NCI-H187 (cell line): ENCODE measurements around the gene HIC1.
A peak's percentile ranks its signal among the peaks of the same experiment; 100 is the strongest.

ENCODE experiments used
- DNase-seq, 2 experiments: peaks; one replicate each; lab custom pipeline; 2025; lab: John Stamatoyannopoulos, UW

Gene HIC1

DNA sequence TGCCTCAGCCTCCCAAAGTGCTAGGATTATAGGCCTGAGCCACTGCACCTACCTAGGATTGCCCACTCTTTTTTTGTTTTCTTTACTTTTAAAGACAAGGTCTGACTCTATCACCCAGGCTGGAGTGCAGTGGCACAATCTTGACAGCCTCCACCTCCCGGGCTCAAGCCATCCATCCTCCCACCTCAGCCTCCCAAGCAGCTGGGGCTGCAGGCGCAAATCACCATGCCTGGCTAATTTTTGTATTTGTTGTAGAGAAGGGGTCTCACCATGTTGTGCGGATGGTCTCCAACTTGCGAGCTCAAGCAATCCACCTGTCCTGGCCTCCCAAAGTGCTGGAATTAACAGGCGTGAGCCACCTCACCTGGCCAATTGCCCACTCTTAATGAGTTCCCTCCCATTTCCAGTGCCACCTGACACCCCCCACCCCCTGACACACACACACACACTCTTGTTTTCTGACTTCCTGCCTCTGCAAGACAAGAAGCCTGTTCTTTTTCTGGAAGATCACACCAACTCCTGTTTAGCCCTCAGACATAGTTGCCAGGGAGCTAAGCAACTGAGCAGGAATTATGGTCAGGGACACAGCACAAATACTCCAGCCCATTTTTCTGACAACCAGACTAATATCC is 10.5 kb upstream of the HIC1 start:
- DNase-seq: no peak

DNA sequence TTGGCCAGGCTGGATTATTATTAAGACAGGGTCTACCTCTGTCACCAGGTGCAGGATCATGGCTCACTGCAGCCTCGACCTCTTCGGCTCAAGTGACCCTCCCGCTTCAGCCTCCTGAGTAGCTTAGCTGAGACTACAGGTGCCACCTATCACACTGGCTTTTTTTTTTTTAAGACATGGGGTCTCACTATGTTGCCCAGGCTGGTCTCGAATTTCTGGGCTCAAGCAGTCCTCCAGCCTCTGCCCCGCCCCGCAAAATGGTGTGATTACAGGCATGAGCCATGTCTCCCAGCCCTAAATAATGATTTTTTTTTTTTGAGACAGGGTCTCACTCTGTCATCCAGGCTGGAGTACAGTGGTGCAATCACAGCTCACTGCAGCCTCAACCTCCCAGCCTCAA is 7.3 kb upstream of the HIC1 start:
- no peak for DNase-seq

DNA sequence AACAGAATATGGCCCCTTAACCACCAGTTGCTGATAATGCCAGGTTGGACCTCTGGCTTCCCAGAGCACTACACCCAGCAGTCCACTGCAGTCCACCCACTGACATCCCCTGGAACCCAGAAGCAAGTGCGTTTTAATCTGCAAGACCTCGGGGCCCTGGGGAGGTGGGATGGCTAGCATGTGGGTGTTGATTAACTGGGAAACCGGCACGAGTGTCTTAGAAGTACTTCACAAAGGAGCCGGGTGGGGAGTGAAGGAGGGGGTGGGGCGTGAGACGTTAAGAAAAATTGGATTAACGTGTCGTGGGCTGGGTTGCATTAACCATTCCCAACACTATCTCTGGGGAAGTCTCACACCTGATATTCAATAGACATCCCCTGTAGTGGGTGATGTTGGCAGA is 6.1 kb upstream of the HIC1 start:
- no peak for DNase-seq

DNA sequence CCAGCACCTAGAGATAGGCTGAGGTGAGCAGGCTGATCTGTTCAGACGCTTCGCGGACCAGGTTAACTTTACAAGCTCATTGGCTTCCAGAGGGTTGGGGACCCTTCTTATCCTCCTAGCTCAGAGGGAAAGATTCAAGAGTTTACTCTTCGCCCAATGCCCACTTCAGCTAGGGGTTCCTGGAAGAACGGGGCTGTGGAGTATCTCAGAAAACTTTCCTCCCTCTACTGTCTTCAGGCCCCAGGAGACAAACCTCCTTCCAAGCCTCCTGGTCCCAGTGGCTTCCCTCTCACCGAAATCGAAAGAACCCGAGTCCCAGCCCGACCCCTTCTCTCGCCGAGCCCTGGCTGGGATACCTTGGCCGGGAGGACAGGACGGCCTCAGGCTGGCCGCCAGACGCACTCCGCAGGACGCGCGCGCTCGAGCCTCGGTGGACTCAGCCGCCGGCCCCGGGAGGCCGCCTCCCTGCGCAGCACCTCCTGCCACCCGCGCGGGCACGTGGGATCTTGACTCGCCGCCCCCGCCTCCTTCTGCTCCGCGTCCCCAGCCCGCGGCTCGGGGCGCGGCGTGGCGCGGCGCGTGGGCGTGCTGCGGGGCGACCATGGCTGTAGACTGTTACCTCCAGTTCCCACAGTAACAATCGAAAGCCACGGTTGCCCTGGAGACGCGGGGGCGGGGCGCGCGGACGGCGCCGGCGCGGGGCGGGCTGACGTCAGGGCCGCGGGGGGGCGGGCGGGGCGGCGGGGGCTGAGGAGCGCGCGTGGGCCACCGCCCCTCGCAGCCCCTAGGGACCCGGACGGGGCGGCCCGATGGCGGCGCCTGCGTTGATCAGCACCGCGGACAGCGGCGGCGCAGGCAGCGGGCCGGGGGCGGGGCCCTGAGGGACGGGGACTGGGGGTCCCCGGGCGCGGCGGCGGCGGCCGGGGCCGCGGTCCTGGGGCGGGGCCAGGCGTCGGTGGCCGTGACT is 5.3 kb upstream of the HIC1 start:
- DNase-seq: peak; percentile 20 to 39

DNA sequence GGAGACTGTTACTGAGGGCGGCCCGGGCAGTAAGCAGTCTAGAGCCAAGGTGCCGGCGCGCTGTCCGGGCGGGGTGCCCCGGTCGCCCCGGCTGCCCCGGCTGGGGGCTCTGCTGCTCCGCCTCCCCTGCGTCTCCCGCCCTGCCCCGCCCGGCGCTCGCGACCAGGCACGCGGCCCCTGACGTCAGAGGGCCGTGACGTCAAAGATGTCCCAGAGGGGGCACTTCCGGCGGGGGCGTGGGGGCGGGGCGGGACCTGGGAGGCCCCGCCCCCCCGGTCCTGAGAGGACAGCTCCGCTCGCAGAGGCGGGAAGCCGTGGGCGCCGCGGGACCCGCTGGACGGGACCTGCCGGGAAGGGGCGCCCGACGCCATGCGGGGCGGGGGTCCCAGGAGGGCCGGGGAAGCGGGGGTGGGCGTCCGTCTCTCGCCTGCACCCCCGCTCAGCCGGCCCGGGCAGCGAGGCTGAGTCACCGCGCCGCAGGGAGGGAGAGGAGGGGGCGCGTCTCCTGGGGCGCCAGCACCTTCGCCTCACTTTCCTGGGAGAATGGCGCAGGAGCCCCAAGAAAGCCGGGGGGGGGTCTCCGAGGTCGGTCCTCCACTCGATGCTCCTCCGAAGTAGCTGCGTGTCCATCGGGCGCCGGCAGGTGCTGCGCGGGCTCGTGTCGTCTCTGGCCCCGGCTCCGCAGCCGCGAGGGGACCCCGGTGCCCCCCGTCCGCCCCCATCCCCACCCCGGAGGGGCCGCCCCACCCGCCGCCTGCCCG is 4.4 kb upstream of the HIC1 start:
- peak; percentile 43 to 44 for DNase-seq

DNA sequence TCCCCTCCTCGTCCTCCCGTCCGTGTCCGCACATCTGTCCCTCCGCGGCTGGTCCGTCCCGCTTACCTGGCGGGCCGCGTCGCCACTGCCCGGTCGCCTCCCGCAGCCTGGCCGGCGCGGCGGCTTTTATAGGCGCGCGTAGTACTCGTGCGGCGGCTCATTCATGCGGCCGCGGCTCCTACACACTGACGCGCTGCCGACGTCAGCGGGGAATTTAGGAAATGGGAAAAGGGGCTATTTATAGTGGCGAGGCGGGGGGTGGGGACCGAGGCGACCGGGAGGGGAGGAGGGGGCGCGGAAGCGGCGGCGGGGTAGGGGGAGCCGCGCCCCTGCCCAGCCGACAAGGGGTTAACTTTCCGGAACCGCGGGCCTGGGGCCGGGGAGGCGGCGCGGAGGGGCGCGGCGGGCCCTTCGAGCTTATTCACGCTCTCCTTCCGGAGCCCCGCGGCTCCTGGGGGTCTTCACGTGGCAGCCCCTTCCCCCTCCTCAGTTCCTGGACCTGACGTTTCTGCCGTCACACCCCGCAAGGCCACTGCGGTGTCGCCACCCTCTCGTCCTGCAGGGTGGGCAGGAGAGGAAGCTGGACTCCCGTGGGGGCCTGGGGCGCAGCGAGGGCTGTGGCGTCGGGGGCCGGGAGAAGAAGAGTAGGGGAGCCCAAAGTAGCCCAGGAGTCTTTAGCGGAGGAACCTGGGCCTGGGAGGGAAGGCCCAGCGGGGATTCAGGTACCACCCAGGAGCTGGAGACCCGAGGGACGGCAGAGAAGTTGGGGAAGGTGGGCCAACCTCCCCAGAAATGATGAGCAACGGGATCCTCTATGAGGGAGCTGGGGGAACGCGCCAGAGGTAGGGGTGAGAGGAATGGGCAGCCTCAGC is 3.6 kb upstream of the HIC1 start:
- DNase-seq: no peak

DNA sequence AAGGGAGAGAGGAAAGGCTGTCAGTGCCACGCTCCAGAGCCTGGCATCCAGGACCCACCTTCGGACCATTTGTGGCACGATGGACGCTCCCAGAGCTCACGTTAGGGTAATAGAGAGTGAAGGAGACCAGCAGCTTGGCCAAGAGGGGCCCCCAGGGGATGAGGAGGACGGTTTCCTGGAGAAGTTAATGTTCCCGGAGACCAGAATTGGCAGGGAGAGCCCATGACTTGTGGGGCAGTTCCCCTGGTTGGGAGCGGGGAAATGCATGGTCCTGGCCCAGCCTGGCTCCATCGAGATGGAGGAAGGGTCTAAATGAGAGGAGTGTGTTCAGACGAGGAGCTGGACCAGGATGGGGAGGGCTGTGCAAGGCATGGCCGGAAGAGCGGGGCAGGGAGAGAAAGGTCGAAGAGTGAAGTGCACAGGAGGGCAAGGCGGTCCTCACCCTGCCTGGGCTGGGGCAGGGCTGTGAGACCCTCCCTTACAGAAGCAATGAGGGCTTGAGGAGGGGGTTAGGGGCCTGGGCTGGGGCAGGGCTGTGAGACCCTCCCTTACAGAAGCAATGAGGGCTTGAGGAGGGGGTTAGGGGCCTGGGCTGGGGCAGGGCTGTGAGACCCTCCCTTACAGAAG is 2.9 kb upstream of the HIC1 start:
- DNase-seq: no peak

DNA sequence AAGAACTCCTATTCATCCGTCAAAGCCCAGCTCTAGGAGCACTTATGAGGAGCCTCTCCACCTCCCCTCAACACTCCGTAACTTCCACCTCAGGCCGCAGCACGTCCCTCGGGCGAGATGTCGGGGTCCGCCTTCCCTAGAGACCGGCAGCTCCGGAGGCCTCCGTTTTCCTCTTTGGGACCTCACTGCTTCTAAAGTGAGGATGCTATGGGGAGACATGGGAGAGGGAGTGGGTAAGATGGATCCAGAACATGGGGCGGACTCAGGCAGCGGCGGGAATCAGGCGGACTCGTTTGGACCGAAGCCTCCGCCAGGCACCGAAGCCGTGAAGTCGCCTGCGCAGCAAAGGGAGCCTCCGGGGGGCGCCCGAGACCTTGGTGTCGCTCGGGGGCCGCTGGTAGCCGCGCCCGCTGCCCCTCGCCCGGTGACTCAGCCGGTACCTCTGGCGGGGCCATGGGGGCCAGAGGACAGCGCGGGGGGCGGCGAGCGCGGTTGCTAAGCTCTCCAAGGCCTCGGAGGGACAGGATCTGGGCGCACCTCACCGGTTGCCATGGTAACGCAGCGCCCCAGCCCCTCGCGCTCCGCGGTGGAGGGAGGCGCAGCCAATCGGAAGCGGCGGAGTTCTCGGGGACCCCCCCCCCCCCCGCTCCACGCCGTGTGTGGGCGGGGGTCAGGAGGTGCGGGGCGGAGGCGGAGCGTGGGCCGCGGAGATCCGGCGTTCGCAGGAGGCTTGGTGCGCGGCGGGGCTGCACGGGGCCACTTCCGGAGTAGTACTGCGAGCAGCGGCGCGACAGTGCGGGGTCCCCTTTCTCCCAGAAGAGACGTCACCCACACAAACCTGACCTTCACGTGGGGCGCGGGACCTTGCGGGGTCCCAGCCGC is 1.3 kb upstream of the HIC1 start:
- no peak for DNase-seq

DNA sequence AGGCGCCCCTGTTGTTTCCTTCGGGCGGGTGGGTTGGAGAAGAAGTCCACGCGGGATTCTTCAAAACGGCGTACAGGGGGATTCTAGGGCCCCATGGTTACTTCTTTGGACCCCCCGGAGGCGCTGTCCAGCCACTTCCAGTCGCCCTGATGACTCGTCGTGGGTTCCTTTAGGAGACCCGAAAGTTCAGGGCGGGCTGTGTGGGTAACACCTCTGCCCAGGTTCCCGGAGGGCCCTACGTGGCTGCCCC is 716 bp upstream of the HIC1 start:
- DNase-seq: no peak

DNA sequence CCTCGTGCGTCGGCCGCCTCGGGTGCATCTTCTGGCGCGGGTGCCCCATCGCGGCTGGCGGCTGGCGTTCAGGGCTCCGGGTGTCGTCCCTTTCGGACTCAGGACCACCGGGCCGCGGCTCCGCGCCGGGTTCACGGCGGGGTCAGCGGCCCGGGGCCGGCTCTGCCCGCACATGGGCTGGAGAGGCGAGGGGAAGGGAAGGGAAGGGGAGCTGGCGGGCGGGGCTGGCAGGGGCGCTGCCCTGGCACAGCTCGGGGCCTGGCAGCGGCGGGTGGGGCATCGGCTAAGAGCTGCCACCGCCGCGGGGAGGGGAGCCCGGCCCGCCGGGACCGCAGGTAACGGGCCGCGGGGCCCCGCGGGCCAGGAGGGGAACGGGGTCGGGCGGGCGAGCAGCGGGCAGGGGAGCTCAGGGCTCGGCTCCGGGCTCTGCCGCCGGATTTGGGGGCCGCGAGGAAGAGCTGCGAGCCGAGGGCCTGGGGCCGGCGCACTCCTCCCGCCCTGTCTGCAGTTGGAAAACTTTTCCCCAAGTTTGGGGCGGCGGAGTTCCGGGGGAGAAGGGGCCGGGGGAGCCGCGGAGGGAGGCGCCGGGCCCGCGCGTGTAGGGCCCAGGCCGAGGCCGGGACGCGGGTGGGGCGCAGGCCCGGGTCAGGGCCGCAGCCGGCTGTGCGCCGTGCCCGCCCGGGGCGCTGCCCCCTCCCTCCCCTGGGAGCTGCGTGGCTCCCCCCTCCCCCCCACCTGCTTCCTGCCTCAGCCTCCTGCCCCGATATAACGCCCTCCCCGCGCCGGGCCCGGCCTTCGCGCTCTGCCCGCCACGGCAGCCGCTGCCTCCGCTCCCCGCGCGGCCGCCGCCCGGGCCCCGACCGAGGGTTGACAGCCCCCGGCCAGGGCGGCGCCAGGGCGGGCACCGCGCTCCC is 646 bp downstream of the HIC1 start:
- no peak for DNase-seq

DNA sequence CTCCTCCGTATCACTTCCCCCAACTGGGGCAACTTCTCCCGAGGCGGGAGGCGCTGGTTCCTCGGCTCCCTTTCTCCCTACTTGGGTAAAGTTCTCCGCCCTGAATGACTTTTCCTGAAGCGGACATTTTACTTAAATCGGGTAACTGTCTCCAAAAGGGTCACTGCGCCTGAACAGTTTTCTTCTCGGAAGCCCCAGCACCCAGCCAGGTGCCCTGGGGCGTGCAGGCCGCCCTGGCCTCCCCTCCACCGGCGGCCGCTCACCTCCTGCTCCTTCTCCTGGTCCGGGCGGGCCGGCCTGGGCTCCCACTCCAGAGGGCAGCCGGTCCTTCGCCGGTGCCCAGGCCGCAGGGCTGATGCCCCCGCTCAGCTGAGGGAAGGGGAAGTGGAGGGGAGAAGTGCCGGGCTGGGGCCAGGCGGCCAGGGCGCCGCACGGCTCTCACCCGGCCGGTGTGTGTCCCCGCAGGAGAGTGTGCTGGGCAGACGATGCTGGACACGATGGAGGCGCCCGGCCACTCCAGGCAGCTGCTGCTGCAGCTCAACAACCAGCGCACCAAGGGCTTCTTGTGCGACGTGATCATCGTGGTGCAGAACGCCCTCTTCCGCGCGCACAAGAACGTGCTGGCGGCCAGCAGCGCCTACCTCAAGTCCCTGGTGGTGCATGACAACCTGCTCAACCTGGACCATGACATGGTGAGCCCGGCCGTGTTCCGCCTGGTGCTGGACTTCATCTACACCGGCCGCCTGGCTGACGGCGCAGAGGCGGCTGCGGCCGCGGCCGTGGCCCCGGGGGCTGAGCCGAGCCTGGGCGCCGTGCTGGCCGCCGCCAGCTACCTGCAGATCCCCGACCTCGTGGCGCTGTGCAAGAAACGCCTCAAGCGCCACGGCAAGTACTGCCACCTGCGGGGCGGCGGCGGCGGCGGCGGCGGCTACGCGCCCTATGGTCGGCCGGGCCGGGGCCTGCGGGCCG is 1.6 kb downstream of the HIC1 start:
- DNase-seq: no peak

DNA sequence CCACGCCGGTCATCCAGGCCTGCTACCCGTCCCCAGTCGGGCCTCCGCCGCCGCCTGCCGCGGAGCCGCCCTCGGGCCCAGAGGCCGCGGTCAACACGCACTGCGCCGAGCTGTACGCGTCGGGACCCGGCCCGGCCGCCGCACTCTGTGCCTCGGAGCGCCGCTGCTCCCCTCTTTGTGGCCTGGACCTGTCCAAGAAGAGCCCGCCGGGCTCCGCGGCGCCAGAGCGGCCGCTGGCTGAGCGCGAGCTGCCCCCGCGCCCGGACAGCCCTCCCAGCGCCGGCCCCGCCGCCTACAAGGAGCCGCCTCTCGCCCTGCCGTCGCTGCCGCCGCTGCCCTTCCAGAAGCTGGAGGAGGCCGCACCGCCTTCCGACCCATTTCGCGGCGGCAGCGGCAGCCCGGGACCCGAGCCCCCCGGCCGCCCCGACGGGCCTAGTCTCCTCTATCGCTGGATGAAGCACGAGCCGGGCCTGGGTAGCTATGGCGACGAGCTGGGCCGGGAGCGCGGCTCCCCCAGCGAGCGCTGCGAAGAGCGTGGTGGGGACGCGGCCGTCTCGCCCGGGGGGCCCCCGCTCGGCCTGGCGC is 2.4 kb downstream of the HIC1 start:
- DNase-seq: no peak

DNA sequence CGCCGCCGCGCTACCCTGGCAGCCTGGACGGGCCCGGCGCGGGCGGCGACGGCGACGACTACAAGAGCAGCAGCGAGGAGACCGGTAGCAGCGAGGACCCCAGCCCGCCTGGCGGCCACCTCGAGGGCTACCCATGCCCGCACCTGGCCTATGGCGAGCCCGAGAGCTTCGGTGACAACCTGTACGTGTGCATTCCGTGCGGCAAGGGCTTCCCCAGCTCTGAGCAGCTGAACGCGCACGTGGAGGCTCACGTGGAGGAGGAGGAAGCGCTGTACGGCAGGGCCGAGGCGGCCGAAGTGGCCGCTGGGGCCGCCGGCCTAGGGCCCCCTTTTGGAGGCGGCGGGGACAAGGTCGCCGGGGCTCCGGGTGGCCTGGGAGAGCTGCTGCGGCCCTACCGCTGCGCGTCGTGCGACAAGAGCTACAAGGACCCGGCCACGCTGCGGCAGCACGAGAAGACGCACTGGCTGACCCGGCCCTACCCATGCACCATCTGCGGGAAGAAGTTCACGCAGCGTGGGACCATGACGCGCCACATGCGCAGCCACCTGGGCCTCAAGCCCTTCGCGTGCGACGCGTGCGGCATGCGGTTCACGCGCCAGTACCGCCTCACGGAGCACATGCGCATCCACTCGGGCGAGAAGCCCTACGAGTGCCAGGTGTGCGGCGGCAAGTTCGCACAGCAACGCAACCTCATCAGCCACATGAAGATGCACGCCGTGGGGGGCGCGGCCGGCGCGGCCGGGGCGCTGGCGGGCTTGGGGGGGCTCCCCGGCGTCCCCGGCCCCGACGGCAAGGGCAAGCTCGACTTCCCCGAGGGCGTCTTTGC is 3.1 kb downstream of the HIC1 start:
- DNase-seq: no peak

DNA sequence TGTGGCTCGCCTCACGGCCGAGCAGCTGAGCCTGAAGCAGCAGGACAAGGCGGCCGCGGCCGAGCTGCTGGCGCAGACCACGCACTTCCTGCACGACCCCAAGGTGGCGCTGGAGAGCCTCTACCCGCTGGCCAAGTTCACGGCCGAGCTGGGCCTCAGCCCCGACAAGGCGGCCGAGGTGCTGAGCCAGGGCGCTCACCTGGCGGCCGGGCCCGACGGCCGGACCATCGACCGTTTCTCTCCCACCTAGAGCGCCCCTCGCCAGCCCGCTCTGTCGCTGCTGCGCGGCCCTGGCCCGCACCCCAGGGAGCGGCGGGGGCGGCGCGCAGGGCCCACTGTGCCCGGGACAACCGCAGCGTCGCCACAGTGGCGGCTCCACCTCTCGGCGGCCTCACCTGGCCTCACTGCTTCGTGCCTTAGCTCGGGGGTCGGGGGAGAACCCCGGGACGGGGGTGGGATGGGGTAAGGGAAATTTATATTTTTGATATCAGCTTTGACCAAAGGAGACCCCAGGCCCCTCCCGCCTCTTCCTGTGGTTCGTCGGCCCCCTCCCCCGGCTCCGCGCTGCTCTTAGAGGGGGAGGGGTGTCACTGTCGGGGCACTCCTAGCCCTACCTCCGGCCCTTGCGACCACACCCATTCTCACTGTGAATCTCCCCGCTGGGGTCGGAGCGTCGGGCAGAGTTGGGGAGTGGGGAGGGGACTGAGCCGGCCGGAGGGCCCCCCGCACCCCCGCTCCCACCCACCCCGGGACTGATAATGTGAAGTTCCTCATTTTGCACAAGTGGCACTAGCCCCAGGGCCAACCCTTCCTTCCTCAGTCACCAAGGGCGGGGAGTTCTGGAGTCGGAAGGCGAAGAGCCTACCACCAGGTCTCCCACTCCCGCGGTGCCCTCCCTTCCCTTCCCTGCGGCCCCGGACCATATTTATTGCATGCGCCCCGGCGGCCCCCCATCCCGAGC is 4.0 kb downstream of the HIC1 start:
- DNase-seq: no peak

DNA sequence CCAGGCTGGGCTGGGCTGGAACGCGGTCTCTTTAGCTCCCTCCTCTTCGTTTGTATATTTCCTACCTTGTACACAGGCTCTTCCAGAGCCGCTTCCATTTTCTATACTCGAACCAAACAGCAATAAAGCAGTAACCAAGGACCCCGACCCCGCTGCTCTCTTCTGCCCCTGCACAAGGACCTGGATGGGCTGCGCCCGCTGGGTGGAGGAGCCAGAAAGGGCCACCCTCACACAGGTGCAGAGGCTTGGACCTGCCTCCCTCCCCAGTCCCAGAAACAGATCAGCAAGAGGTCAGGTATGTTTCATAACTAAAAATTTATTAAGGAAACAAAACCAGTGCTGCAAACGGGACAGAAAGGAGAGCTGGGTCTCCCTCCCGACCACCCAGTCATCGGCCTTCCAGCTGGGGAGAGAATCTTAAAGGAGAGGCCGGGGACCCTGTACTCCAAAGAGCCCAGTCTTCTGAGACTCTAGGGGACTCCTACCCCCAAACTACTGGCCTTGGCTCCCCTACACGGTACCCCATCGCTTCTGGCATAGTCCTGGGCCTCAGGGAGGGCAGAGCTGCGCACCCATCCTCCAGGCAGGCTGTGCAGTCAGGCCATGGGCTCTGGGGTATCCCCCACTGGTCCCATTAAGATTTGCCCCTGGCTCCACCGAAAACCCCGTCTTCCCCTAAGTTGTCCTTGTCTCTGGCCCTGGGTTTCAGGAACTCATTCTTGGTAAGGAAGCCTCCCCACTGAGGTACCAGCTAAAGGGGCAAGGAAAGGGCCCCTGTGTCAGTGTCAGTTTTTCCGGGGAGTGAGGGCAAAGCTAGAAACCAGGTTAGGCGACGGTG is 4.9 kb downstream of the HIC1 start:
- DNase-seq: no peak
